SU-DHL-6 (cell line): ENCODE data around the gene CEND1.

Experiments used
- H2AFZ ChIP-seq: fragments of 200-600 bp; sonication (generic); 2 replicates; pipeline ENCODE4 v1.6.1; 2014; ENCODE audit warnings: low read depth, mild to moderate bottlenecking, moderate library complexity, mixed read lengths, antibody characterized with exemption, low read length; ENCODE audit not compliant: severe bottlenecking
- H3F3A ChIP-seq: fragments of 200-600 bp; shearing (Covaris generic); 2 replicates; pipeline ENCODE4 v1.6.0; 2016; ENCODE audit warnings: antibody characterized with exemption, mild to moderate bottlenecking; ENCODE audit not compliant: insufficient read depth
- H3K27ac ChIP-seq: fragments of 200-600 bp; sonication (generic); 2 replicates; pipeline ENCODE4 v1.5.1; 2016; ENCODE audit warnings: low read depth, mild to moderate bottlenecking, low read length, moderate library complexity, mixed read lengths
- H3K27me3 ChIP-seq: fragments of 200-600 bp; sonication (generic), shearing (Covaris generic); 2 replicates; pipeline ENCODE4 v1.6.0; 2014; ENCODE audit warnings: mild to moderate bottlenecking, low read length
- H3K36me3 ChIP-seq: fragments of 200-600 bp; sonication (generic); 2 replicates; pipeline ENCODE4 v1.6.1; 2014; ENCODE audit warnings: mild to moderate bottlenecking, low read length, mixed read lengths
- H3K4me2 ChIP-seq: fragments of 300-600, 200-600 bp; shearing (Covaris generic), sonication (generic); 2 replicates; pipeline ENCODE4 v1.6.0; 2014; ENCODE audit warnings: low read length, low read depth, mild to moderate bottlenecking; ENCODE audit not compliant: poor library complexity, severe bottlenecking
- H3K4me3 ChIP-seq: fragments of 200-600 bp; sonication (generic); 2 replicates; pipeline ENCODE4 v1.5.1; 2014; ENCODE audit warnings: antibody characterized with exemption, low read length, mild to moderate bottlenecking, mixed read lengths; ENCODE audit not compliant: insufficient read depth, poor library complexity, severe bottlenecking
- H3K79me2 ChIP-seq: fragments of 200-600 bp; sonication (generic); 2 replicates; pipeline ENCODE4 v1.6.1; 2014; ENCODE audit warnings: mild to moderate bottlenecking, low read length, moderate library complexity; ENCODE audit not compliant: insufficient read depth
- H3K9ac ChIP-seq: fragments of 200-600 bp; sonication (generic); 2 replicates; pipeline ENCODE4 v1.7.0; 2014; ENCODE audit warnings: mild to moderate bottlenecking, low read length
- H3K9me2 ChIP-seq: fragments of 200-600 bp; sonication (generic); replicated peaks from 2 replicates; pipeline ENCODE4 v1.6.1; 2014; ENCODE audit warnings: low read length; ENCODE audit not compliant: insufficient read depth
- H3K9me3 ChIP-seq: fragments of 200-600 bp; sonication (generic); 2 replicates; pipeline ENCODE4 v1.6.1; 2014; ENCODE audit warnings: low read length, mixed read lengths; ENCODE audit not compliant: insufficient read depth
- H4K20me1 ChIP-seq: fragments of 200-600 bp; sonication (generic); 2 replicates; pipeline ENCODE4 v1.6.1; 2014; ENCODE audit warnings: low read depth, mild to moderate bottlenecking, antibody characterized with exemption, low read length, moderate library complexity, mixed read lengths
- CTCF ChIP-seq: fragments of 200-600 bp; sonication (generic); IDR thresholded peaks from one replicate; pipeline ENCODE4 v1.5.1; 2017; ENCODE audit warnings: antibody characterized with exemption, mild to moderate bottlenecking, low read length, moderate library complexity; ENCODE audit not compliant: insufficient read depth, poor library complexity, severe bottlenecking
- EZH2phosphoT487 ChIP-seq: fragments of 200-600 bp; sonication (generic), shearing (Covaris generic); conservative IDR thresholded peaks from 2 replicates; pipeline ENCODE4 v1.6.1; 2018; ENCODE audit warnings: mild to moderate bottlenecking, antibody characterized with exemption, low read length, moderate library complexity, mixed read lengths

Gene CEND1

GRCh38 chr11:795634-796564, 6.0 kb upstream of the CEND1 start:
- Histone ChIP-seq H3K9me2 (no peaks in the 10 kb centered on the region), H3K4me2 (peak overlapping the region; percentile 80), H3F3A (peaks cover 4% of the 10 kb centered on the region; the same call in 1 of the 2 replicates), H3K27me3 (no peaks in the 10 kb centered on the region), H2AFZ (no peak overlapping the region), H4K20me1 (peaks cover 2% of the 10 kb centered on the region; the same call in 1 of the 2 replicates), H3K36me3 (no peaks in the 10 kb centered on the region), H3K4me3 (peak overlapping the region; percentile 87), H3K9ac (peak overlapping the region; percentile 94), H3K27ac (peak overlapping the region; percentile 86), H3K79me2 (peaks cover 15% of the 10 kb centered on the region; the same call in 1 of the 2 replicates), H3K9me3 (no peaks in the 10 kb centered on the region)
- TF ChIP-seq EZH2phosphoT487 (no peak), CTCF (no peak)

- TF ChIP-seq CTCF (no peak), EZH2phosphoT487 (no peak)
- Histone ChIP-seq H3K36me3 (no peaks in the 10 kb centered on the region), H3K9me3 (no peaks in the 10 kb centered on the region), H3K4me3 (peak overlapping the region; percentile 87), H3K27ac (no peak overlapping the region; the same call in 1 of the 2 replicates), H3K27me3 (no peaks in the 10 kb centered on the region), H3K9ac (peak overlapping the region; percentile 94), H2AFZ (no peak overlapping the region), H4K20me1 (peaks cover 2% of the 10 kb centered on the region; the same call in 1 of the 2 replicates), H3K9me2 (no peaks in the 10 kb centered on the region), H3F3A (peaks cover 8% of the 10 kb centered on the region; the same call in 1 of the 2 replicates), H3K79me2 (peaks cover 15% of the 10 kb centered on the region; the same call in 1 of the 2 replicates), H3K4me2 (peak overlapping the region; percentile 80)
Measured at GRCh38 chr11:794766-795633, 5.1 kb upstream of the CEND1 start.

GRCh38 chr11:794013-794765, 4.3 kb upstream of the CEND1 start:
- no peak overlapping the region for H3K4me3 ChIP-seq
- H3K9ac ChIP-seq, result no peak overlapping the region
- no peak overlapping the region for H3K27ac ChIP-seq
- peaks cover 15% of the 10 kb centered on the region; the same call in 1 of the 2 replicates for H3K79me2 ChIP-seq
- no peaks in the 10 kb centered on the region for H3K36me3 ChIP-seq
- H3K4me2 ChIP-seq, result no peak overlapping the region
- H3F3A ChIP-seq, result peaks cover 8% of the 10 kb centered on the region; the same call in 1 of the 2 replicates
- H3K9me3 ChIP-seq, result no peaks in the 10 kb centered on the region
- TF ChIP-seq EZH2phosphoT487 (no peak), CTCF (no peak)
- H2AFZ ChIP-seq, result no peak overlapping the region
- peaks cover 2% of the 10 kb centered on the region; the same call in 1 of the 2 replicates for H4K20me1 ChIP-seq
- no peaks in the 10 kb centered on the region for H3K27me3 ChIP-seq
- H3K9me2 ChIP-seq, result no peaks in the 10 kb centered on the region
